ENCODE data around the gene PCDHGB6.
"Not testable (repeated sequence)": the region's sequence is repeated elsewhere in the genome, so short reads cannot be mapped to it uniquely, and the experiment has no call there.

PCDHGB6 gene

DNA sequence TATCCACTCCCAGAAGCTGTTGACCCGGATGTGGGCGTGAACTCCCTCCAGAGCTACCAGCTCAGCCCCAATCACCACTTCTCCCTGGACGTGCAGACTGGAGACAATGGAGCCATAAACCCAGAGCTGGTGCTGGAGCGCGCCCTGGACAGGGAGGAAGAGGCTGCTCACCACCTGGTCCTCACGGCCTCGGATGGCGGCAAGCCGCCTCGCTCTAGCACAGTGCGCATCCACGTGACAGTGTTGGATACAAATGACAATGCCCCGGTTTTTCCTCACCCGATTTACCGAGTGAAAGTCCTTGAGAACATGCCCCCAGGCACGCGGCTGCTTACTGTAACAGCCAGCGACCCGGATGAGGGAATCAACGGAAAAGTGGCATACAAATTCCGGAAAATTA, 14.6 kb upstream of the PCDHGB6 start:
- FAIRE-seq (no peak), DNase-seq (ENCODE audit: insufficient read length, low spot score) (no peak)

DNA sequence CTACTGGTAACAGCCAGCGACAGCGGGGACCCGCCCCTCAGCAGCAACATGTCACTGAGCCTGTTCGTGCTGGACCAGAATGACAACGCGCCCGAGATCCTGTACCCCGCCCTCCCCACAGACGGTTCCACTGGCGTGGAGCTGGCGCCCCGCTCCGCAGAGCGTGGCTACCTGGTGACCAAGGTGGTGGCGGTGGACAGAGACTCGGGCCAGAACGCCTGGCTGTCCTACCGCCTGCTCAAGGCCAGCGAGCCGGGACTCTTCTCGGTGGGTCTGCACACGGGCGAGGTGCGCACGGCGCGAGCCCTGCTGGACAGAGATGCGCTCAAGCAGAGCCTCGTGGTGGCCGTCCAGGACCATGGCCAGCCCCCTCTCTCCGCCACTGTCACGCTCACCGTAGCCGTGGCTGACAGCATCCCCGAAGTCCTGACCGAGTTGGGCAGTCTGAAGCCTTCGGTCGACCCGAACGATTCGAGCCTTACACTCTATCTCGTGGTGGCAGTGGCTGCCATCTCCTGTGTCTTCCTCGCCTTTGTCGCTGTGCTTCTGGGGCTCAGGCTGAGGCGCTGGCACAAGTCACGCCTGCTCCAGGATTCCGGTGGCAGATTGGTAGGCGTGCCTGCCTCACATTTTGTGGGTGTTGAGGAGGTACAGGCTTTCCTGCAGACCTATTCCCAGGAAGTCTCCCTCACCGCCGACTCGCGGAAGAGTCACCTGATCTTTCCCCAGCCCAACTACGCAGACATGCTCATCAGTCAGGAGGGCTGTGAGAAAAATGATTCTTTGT, 13.2 kb upstream of the PCDHGB6 start:
- not testable (repeated sequence) for DNase-seq (ENCODE audit: insufficient read length, low spot score); FAIRE-seq

More for the DNA sequence above, 14.6 kb upstream of the PCDHGB6 start:
- TF ChIP-seq, protein P1, sequence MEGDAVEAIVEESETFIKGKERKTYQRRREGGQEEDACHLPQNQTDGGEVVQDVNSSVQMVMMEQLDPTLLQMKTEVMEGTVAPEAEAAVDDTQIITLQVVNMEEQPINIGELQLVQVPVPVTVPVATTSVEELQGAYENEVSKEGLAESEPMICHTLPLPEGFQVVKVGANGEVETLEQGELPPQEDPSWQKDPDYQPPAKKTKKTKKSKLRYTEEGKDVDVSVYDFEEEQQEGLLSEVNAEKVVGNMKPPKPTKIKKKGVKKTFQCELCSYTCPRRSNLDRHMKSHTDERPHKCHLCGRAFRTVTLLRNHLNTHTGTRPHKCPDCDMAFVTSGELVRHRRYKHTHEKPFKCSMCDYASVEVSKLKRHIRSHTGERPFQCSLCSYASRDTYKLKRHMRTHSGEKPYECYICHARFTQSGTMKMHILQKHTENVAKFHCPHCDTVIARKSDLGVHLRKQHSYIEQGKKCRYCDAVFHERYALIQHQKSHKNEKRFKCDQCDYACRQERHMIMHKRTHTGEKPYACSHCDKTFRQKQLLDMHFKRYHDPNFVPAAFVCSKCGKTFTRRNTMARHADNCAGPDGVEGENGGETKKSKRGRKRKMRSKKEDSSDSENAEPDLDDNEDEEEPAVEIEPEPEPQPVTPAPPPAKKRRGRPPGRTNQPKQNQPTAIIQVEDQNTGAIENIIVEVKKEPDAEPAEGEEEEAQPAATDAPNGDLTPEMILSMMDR (IDR thresholded peaks at IDR 0.05; ENCODE audit: insufficient read depth, missing control alignments), result no peak

DNA sequence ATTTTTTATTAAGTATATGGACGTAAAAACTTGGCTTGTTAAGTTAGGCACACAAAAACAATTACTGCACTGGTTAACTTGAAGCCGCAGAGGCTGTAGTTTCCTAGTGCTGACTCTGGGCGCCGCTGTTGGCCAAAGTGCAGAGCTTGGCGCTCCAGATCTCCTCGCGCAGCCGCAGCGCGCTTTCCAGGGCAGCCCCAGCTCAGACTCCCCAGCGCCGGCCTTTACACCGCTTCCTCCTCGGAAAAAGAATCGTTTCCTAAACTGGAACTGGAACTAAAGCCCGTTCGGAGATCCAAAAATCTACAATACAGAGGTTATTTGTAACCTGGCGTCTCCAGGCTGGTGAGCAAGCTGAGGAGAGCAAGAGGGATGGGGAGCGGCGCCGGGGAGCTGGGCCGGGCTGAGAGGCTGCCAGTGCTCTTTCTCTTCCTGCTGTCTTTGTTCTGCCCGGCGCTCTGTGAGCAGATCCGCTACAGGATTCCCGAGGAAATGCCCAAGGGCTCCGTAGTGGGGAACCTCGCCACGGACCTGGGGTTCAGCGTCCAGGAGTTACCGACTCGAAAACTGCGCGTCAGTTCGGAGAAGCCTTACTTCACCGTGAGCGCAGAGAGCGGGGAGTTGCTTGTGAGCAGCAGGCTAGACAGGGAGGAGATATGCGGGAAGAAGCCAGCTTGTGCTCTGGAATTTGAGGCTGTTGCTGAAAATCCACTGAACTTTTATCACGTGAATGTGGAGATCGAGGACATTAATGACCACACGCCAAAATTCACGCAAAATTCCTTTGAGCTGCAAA, 9.9 kb upstream of the PCDHGB6 start, which contains the start of gene PCDHGB5:
Gene PCDHGB5 (plus strand): TSS at position 192 of the 796 bp plus-strand sequence. CDS start 181 bp downstream, at position 373.
- DNase-seq (ENCODE audit: insufficient read length, low spot score), result not testable (repeated sequence)

DNA sequence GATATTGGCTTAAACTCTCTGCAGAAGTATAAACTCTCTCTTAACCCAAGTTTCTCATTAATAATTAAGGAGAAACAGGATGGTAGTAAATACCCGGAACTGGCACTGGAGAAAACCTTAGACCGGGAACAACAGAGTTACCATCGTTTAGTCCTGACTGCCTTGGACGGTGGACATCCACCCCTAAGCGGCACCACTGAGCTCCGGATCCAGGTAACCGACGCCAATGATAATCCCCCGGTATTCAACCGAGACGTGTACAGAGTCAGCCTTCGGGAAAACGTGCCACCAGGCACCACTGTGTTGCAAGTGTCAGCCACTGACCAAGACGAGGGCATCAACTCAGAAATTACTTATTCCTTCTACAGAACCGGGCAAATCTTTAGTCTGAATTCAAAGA, 9.2 kb upstream of the PCDHGB6 start:
- no peak for DNase-seq (ENCODE audit: insufficient read length, low spot score)
- FAIRE-seq, result no peak
- TF ChIP-seq, protein P1 (IDR thresholded peaks at IDR 0.05; ENCODE audit: insufficient read depth, missing control alignments), result no peak

More for the DNA sequence above, 9.9 kb upstream of the PCDHGB6 start, which contains the start of gene PCDHGB5:
- FAIRE-seq, result not testable (repeated sequence)

DNA sequence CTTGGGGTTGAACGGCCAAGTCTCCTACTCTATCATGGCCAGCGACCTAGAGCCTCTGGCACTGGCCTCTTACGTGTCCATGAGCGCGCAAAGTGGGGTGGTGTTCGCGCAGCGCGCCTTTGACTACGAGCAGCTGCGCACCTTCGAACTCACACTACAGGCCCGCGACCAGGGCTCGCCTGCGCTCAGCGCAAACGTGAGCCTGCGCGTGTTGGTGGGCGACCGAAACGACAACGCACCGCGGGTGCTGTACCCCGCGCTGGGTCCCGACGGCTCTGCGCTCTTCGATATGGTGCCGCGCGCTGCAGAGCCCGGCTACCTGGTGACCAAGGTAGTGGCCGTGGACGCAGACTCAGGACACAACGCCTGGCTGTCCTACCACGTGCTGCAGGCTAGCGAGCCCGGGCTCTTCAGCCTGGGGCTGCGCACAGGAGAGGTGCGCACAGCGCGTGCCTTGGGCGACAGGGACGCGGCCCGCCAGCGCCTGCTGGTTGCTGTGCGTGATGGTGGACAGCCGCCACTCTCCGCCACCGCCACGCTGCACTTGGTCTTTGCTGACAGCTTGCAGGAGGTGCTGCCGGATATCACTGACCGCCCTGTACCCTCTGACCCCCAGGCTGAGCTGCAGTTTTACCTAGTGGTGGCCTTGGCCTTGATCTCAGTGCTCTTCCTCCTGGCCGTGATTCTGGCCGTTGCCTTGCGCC, 8.1 kb upstream of the PCDHGB6 start:
- TF ChIP-seq, protein P1 (IDR thresholded peaks at IDR 0.05; ENCODE audit: insufficient read depth, missing control alignments), result no peak
- DNase-seq (ENCODE audit: insufficient read length, low spot score) (no peak), FAIRE-seq (no peak)

DNA sequence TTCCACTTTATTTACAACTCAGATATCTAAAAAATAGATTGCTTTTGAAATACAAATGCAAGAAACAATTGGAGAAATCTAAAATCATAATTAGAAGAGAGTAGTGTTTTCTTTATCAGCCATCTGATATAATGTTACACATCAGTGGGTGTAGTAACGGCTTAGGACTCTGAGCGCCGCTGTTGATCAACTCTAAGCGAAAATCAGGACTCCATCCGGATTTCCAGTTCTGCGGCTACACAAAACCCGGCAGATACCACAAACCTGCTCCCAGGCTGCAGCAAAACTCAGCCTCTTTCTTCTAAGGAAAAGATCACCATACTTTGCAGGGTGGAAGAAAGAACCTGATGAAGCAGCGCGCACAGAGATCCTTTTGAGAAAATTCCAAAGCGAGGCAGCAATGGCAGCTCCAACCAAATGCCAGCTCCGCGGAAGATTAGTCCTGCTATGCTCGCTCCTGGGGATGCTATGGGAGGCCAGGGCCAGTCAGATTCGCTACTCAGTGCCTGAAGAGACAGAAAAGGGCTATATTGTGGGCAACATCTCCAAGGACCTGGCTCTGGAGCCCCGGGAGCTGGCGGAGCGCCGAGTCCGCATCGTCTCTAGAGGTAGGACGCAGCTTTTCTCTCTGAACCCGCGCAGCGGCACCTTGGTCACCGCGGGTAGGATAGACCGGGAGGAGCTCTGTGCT, 5.1 kb upstream of the PCDHGB6 start, which contains the start of gene PCDHGA9:
Gene PCDHGA9 (plus strand): TSS at position 226 of the 691 bp plus-strand sequence. CDS start 175 bp downstream, at position 401.
- no peak for FAIRE-seq
- no peak for DNase-seq (ENCODE audit: insufficient read length, low spot score)
- TF ChIP-seq, protein P1 (IDR thresholded peaks at IDR 0.05; ENCODE audit: insufficient read depth, missing control alignments), result peak; percentile 42

DNA sequence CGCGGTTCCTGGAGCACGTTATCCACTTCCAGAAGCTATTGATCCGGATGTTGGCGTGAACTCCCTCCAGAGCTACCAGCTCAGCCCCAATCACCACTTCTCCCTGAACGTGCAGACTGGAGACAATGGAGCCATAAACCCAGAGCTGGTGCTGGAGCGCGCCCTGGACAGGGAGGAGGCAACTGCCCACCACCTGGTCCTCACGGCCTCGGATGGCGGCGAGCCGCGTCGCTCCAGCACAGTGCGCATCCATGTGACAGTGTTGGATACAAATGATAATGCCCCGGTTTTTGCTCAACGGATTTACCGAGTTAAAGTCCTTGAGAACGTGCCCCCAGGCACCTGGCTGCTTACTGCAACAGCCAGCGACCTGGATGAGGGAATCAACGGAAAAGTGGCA, 4.4 kb upstream of the PCDHGB6 start:
- TF ChIP-seq, protein P1 (IDR thresholded peaks at IDR 0.05; ENCODE audit: insufficient read depth, missing control alignments), result no peak
- no peak for DNase-seq (ENCODE audit: insufficient read length, low spot score)
- FAIRE-seq, result no peak

All from D721Med (cell line).